NK-92 (cell line): ENCODE data around the gene SMIM7.
A peak's percentile ranks its signal among the peaks of the same experiment; 100 is the strongest.
"Not testable (repeated sequence)": the region's sequence is repeated elsewhere in the genome, so short reads cannot be mapped to it uniquely, and the experiment has no call there.

Experiments
- DNase-seq: peaks from one replicate; lab custom pipeline; 2025; ENCODE audit not compliant: unreplicated experiment; lab: John Stamatoyannopoulos, UW

Gene SMIM7

DNA sequence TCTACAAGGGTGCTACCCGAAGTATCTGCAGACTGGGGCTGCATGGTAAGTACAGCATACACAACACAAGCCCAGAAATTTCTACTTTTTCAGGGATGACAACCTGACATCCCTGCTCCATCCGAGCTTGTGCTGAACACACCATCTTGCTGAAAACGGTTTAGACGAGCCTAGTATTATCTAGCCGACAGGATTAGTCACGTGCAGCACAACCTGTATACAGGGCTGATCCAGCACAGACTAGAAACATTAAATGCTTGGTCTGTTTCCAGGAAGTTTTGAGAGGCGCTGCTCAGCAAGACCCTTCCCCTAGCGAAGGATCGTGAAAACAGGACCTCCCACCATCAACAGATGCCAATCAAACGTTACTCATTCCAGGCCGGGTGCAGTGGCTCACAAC is 4.2 kb downstream of the SMIM7 start:
- DNase-seq = no peak

- no peak for DNase-seq
Measured at GRCh38 chr19:16654627-16655026, 5.3 kb downstream of the SMIM7 start.

- DNase-seq = no peak
Measured at GRCh38 chr19:16654140-16654539, 5.8 kb downstream of the SMIM7 start.

GRCh38 chr19:16652854-16653253 is 7.1 kb downstream of the SMIM7 start:
- no peak for DNase-seq

DNA sequence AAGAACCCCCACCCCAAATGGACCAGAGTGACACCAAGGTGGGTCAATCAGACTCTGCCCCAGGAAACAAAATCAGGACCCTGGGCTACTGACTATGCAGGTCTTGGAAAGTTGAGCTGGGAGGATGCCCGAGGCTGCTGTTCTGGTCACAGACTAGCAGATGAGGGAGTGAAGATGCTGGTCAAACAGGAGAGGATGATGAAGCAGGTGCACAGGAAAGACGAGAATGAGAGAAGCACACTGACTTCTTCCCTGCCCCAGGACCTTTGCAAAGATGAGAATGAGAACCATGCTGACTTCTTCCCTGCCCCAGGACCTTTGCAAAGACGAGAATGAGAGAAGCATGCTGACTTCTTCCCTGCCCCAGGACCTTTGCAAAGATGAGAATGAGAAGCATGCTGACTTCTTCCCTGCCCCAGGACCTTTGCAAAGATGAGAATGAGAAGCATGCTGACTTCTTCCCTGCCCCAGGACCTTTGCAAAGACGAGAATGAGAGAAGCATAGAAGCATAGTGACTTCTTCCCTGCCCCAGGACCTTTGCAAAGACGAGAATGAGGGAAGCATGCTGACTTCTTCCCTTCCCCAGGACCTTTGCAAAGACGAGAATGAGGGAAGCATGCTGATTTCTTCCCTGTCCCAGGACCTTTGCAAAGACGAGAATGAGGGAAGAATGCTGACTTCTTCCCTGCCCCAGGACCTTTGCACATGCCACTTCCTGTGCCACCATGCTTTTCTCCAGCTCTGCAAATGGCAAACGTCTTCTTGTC is 8.3 kb downstream of the SMIM7 start:
- not testable (repeated sequence) for DNase-seq

DNA sequence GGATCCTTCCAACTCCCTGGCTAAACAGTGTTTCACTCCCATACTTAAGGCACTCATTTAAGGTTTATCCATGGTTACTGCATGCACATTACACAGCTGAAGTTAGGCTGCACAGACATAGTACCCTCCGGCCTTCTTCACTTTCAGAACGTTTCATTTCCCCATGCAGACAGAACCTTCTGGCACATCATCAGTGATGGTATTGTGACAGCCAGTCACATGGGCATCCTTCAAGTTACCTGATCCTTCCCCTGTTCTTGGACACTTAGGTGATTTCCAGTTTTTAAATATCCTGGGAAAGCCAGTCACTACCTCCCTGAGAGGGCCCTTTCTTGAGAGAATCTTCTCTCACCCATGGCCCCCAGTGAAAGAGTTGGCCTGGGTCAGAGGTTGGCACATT is 9.1 kb downstream of the SMIM7 start:
- no peak for DNase-seq

DNA sequence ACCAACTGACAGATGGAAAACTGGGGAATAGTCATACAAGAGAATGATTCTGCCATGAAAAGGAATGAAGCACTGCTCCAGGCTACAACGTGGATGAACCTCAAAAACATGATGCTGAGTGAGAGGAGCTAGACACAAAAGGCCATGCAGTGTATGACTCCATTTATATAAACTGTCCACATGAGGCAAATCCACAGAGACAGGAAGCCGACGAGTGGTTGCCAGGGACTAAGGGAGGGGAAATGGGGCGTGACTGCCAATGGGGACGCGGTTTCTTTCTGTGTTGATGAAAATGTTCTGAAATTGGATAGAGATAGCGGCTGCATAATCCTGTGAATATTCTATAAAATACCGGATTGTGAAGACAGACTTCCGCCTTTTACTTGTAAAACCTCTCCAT is 10.2 kb downstream of the SMIM7 start:
- DNase-seq = no peak

- no peak for DNase-seq
Measured at GRCh38 chr19:16645140-16645539, 14.8 kb downstream of the SMIM7 start.

- no peak for DNase-seq
Measured at GRCh38 chr19:16641695-16642094, 18.2 kb downstream of the SMIM7 start.

DNA sequence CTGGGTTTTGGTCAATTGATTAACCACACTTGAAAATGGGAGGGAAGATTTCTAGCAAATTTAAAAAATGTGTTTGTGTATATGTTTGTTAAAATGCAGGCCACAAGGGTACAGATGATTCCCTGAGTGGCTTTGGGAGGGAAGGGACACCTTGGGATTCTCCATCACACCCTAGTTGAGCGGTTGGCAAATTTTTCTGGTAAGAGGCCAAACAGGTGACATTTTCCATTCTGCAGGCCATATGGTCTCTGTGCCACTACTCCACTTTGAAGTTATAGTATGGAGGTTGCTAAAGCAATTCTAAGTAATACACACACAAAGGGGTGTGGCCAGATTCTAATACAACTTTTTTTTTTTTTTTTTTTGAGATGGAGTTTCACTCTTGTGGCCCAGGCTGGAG is 19.0 kb downstream of the SMIM7 start:
- DNase-seq = no peak

- no peak for DNase-seq
Measured at GRCh38 chr19:16638666-16639065, 21.3 kb downstream of the SMIM7 start.

DNA sequence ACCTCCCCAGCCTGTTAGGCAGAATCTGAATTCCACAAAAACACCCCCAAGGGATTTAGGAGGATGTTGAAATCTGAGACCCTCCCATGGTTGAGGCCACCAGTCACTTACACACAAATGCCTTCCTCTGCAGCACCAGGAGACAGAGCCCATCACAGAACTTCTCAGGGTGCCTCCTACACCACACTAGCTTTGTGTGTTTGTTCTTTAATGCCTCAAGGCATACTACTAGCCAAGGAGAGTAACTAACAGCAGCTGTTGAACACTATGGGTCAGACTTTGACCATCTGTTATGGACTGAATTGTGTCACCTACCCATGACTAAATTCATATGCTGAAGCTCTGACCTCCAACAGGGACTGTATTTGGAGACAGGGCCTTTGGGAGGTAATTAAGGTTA is 22.4 kb downstream of the SMIM7 start:
- DNase-seq = no peak

DNA sequence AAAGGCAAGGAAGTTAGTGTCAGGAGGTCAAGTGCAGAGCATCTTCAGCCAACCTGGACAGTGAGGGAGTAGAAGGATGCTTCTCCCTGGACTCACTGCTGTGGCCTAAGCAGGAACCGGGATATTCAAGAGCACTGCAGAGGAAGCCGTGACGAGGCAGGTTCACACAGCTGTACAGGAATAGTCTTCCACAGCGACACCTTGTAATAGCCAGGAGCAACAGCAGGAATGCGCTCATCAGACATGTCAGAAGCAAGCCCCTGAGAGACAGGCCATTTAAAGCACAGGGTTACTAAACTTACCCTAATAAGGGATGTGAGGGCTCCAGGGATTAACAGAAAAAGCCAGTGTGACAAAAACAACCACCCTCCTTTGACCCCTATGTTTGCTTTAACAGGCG is 28.5 kb downstream of the SMIM7 start:
- DNase-seq = no peak

- DNase-seq = no peak
Measured at GRCh38 chr19:16628984-16629691, 30.8 kb downstream of the SMIM7 start.

- peak; percentile 59 for DNase-seq
Measured at GRCh38 chr19:16628183-16628983, 31.6 kb downstream of the SMIM7 start, which contains the start of gene MED26. MED26 (minus strand) TSS chr19:16628204; CDS start chr19:16627943, 261 bp downstream.

- no peak for DNase-seq
Measured at GRCh38 chr19:16627928-16628182, 32.1 kb downstream of the SMIM7 start.

DNA sequence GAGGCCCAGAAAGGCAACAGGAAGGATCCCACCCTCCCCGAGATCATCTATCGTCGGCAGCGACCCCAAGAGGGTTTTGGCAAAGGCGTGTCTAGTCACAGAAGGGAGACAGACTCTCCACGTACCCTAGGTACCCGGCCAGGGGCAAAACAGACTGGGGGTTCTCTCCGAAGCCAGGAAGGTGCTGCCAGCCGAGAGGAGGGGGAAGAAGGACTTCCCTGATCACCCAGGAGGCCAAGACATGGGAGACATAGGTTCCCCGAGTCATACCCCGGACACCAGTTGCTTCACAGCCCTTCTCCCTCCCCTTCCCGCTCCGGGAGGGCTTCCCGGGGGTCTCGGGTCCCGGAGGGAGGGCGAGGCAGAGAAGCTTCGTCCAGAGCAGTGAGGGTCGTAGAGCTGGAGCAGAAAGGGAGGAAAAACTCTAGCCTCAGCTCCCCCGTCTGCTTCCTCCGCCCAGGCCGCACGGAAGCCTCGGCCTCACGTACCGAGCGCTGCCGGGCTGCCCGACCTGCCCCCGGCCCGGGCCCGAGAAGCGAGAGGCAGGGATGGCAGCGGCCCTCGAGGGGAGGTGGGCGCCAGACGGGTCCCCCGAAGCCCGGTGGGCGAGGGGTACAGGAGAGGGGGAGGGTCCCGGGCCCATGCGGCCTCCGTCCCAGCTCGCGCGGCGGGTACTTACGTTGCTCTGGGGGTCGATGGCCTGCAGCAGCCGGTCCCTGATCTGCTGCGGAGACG is 32.6 kb downstream of the SMIM7 start:
- DNase-seq = no peak

DNA sequence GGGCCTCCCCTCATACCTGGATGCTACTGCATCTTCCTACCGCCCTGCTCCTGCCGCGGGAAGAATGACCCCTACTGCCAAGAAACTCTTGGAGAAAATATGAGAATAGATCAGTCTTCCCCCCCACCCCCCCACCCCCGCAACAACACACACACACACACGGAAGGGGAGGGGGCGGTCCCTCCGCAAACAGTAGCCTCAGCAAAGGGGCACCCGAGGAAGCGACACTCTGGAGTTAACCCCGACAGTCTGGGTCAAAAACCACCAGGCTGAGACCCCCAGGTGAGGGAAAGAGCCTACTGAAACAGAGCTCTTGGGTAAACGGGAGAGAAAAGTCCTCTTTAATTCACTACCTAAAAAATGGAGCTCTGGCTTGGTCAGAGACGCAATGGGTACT is 33.1 kb downstream of the SMIM7 start:
- DNase-seq = no peak

DNA sequence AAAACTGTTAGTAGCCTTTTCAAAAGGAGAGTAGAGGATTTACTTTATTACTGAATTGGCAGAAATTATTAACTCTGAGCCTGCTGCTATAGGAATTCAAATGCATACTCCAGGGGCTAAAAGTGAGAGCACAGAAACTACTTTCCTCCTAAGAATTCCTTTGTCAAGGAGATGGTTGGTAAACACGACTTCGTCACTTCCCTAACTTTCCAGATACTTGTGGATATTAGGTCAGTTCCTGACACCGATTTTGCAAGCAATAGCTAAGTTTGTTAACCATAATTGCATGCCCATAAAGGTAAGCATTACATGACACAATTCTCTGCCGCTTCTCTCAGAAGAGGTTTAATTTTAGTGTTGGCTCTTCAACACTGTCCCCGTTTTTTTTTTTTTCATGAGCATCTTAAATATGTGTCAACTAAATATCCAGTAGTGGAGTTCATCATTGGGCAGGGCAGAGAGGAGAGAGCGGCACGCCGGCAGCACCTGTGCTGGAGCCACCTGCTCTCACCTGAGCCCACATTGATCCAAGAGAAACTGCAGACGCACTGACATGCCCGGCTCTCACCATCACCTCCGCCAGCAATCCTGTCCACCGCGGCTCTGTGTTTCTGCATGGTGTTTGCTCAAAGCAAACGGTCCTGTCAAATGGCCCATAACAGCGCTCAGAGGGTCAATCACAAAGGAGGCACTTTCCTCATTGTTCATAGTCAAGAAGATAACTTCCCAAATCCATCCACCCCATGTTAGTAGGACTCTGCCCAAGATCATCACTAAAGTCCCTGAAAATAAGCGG is 34.6 kb downstream of the SMIM7 start:
- DNase-seq = no peak

DNA sequence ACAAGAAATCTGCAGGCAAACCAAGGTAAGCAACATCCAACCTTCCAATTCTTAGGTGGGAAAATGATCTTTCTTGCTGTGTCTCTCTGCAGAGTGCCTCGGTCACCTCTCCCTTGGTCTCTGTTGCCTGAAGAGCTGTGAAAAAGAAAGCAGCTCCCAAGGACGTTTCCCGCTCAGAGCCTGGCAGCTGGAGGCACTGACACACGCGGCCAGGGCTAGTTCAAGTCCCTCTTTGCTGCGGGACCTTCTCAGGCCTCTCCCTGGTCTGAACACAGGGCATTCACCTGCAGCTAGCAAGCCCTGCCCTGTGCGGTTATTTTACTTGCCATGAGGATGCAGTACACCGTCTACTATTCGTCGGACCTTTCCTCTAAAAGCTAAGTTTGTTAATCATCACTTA is 35.7 kb downstream of the SMIM7 start:
- DNase-seq = no peak

DNA sequence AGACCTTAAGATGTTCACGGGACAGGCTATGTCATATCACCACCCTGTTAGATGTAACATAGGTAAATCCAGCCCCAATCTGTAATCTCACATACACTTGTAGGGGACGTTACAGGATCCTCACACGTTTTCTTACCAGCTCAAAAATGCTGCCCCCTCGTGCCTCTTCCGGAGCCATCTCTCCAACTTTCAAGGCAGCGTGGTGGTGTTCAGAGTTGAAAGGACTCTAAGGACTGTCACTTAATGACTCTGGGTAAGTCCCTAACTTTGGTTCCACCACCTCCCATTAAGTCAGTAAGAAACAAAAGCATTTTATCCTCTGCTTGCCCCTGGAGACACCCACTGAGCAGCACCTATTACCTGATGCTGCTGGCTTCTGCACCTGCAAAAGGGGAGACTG is 36.4 kb downstream of the SMIM7 start:
- no peak for DNase-seq
